ENCODE measurements around the gene ZEB1.
"Not testable (repeated sequence)": the region's sequence is repeated elsewhere in the genome, so short reads cannot be mapped to it uniquely, and the experiment has no call there.

Gene ZEB1

DNA sequence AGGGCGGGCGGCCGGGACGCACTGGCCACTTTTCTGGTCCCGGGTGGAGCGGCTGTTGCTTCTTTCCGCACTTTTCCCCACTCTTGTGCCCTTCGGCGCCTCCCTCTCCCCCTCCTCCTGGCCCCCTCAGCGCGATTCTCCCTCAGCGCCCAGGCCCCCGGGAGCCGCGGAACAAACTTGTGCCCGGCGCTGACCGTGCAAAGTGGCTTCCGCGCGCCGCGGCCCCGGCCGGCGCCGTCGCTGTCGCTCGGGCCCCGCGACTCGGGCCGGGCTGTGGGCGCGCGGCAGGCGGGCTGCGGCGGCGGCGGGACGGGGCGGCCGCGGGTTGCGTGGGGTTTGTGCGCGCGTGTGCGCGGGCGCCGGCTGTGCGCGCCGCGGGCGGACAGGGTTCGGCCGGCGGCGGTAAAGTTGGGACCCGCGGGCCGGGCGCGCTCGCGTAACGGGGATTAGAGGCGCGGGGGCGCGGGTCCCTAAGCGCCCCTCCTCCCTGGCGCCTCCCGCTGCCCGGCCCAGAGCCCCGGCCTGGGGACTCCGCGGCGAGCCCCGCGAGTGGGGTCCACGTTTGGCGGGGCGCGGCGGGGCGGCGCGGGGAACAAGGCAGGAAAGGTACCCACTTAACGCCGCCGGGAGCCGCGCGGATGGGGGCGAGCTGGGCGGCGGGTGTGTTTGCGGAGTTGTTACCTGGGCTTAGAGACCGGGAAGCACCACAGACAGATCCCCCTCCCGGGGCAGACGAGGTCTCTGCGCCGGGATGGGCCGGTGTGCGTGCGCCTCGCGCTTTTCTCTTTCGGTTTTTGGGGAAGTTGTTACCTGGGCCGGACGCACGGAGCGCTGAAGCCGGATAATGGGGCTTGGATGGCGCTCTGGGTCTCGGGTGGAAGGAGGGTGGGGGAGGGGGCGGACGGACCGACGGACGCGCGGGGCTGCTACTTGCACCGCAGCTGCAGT lies 860 bp downstream of the ZEB1 start:
- DNase-seq = peak; percentile 28

DNA sequence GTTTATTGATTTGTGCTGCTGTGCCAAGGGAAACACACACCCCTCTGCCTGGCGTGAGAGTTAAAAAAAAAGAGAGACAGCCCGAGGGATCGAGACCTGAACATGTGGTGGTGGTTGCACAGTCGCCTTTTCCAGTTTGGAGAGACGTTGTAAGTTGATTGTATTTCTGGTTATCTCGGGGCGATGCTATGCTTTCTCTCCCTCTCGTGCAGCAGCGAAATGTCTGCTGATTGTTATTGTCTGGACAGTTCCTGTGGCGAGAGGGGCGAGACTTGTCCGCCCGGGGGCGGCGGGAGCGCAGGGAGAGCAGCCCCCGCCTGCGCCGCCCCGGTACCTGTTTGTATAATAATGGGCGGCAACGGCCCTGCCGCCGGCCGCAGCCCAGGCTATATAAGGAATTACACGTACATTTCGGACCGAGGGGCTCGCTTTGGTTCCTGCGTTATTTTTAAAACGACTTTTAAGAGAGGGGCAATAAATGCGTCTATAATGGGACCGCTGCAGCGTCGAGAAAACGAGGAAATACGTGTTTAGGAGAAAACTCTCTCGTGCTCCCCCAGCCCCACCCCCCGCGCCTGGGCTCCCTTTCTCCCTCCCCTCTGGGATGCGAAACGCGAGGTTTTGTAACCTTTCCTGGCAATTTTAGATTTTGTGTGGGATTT lies 1.7 kb downstream of the ZEB1 start:
- DNase-seq = peak; percentile 26

DNA sequence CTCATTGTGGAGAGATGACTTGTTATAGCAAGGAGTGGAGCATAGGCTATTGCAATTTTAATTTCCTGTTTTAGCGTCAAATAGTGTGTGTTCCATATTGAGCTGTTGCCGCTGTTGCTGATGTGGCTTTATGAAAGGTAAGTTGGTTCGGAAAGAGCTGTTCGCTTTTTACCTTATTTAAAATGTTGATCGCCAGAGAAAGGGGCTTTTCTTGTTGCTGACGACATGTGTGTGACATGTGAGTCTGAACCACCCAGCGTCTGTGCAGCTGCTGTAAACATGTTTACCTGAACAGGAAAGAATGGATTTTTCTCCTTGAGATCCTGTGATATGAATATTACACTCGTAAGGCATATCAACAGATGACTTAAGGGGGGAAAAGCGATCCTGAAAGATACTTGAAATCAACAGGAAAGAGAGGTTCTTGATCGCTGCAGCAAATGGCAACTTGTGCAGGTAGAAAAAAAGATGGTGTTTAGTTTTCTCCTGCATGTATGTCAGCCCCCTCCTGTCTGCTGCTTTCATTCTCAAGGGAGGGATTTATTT lies 2.5 kb downstream of the ZEB1 start:
- peak; percentile 38 for DNase-seq

GRCh38 chr10:31322647-31323046 lies 3.6 kb downstream of the ZEB1 start:
- DNase-seq = no peak

- no peak for DNase-seq
Observed at GRCh38 chr10:31340343-31340742, 21.3 kb downstream of the ZEB1 start.

GRCh38 chr10:31341552-31341951 lies 22.5 kb downstream of the ZEB1 start:
- DNase-seq = no peak

- no peak for DNase-seq
Observed at GRCh38 chr10:31343009-31343408, 24.0 kb downstream of the ZEB1 start.

GRCh38 chr10:31343551-31343950 lies 24.5 kb downstream of the ZEB1 start:
- no peak for DNase-seq

DNA sequence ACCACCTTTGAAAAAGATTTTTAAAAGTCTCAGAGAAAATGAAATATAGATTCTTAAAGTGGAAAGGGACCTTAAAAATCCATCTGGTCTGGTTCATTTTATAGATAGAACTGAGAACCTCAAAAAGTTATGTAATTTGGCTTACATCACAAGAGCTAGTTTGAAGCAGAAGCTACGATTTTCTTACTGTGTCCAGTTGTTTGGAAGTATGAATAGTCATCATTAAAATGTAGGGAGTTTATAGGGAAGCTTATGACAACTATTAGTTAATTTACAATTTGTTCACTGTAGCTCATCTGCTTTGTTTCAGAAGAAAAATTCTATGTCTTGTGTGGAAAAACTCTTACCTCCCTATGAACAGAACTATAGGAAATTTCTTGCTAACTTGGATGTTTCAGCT lies 26.9 kb downstream of the ZEB1 start:
- no peak for DNase-seq

GRCh38 chr10:31346953-31347352 lies 27.9 kb downstream of the ZEB1 start:
- no peak for DNase-seq

GRCh38 chr10:31347705-31348104 lies 28.7 kb downstream of the ZEB1 start:
- no peak for DNase-seq

- DNase-seq = no peak
Observed at GRCh38 chr10:31350891-31351290, 31.9 kb downstream of the ZEB1 start.

GRCh38 chr10:31352436-31353226 lies 33.6 kb downstream of the ZEB1 start:
- no peak for DNase-seq

DNA sequence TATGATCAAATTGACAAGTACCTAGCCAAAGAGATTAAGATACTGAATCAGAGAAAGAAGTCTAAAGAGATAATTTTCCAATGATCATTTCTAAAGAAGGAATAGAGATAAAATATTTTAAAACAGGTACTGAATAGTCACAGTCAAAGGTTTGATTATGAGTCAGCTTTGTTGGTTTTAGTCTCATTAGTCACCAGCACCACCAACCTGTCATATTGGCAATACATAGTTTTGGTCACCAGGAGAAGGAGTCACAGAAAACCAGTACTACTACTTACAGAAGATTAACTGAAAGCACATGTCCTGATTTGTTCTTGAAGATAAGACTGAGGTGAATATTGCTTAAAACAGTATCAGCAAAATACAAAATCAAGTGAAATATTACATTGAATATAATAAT lies 34.6 kb downstream of the ZEB1 start:
- no peak for DNase-seq

GRCh38 chr10:31358688-31359330 lies 39.8 kb downstream of the ZEB1 start:
- no peak for DNase-seq

DNA sequence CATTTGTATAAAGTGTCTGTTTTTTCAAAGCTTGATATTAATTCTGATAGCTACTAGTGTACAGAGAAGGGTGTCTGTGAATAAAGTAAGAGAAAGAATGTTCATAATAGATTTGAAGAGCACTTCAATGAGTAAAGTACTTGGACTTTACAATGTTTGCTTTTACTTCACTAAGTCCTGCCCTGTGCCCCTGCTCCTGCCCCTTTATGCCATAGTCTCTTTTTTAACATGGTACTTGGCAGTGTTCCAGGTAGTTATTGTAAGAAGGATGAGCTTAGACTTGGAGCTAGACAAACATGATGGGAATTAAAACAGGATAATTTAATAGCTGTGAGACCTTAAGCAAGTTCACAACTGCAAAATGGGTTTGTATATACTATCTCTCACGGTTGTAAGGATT lies 41.0 kb downstream of the ZEB1 start:
- DNase-seq = no peak

DNA sequence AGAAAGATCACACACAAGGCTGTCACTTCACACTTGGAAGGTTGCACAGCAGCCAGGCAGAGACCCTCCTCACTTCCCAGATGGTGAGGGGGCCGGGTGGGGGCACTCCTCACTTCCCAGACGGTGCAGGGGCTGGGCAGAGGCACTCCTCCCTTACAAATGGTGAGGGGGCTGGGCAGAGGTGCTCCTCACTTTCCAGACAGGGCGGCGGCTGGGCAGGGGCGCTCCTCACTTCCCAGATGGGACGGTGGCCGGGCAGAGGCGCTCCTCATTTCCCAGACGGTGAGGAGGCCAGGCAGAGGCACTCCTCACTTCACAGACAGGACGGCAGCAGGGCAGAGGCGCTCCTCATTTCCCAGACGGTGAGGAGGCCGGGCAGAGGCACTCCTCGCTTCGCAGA lies 42.5 kb downstream of the ZEB1 start:
- DNase-seq = not testable (repeated sequence)

- DNase-seq = no peak
Observed at GRCh38 chr10:31362023-31362641, 43.1 kb downstream of the ZEB1 start.

DNA sequence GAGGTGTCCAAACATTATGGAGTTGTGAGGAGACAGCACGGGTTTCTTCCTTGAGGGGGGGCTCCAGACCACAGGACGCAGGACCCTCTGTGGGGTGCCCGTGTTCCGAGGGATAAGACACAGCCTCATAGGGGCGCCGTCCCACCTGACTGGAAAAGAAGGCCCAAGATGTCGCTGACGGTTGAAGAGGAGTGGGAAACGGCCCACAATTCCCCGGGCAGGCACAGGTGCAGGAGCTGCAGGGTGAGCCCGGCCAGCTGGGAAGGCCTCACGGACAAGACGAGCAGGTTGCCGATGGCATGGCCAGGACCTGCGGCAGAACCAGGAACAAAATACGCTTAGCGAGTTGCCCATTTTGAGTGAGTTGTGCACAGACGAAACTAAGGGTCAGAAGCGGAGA lies 44.7 kb downstream of the ZEB1 start:
- not testable (repeated sequence) for DNase-seq

DNA sequence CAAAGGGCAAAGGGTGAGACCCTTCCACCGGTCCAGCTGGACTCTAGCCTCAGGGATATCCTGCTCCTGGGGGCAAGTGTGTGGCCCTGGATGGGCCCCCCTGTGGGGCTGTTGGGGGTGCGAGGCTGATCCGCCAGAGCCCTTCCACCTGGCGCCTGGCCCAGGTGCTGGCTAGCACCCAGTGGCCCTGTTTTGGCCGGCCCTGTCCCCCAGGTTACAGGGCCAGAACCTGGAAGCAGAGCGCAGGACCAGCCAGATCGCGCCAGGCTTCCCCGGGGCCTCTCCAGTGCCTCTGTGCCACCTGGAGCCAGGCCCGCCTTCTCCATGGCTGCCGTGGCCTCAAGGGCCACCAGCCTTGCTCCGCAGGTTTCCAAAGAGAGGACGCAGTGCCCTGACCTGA lies 45.2 kb downstream of the ZEB1 start:
- DNase-seq = not testable (repeated sequence)

DNA sequence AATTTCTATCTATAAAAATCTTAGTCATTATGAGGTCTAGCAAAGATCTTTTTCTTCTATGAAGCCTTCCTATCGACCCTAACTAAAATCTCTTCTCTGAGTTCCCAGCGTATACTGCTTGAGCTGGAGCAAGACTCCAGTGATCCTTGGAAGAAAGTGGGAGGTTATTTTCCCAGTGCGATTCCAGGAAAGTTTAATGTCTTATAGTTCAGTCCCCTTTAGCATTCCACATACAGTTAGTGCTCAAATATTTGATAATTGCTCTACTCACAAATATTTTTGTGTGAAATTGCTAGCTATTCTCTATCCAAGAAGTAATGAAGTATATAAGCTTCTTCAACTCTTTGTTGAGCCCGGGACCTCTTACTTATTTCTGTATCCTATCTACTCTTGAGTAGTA lies 47.7 kb downstream of the ZEB1 start:
- DNase-seq = no peak

GRCh38 chr10:31368724-31369123 lies 49.7 kb downstream of the ZEB1 start:
- DNase-seq = no peak
